Left ventricle myocardium inferior (tissue), 1 donor: ENCODE data around the gene PSD2. TPM values are rescaled to one million over a fixed set of nuclear protein-coding genes. Genes with fewer than 3 reads are reported as not detected.

Source experiments
- DNase-seq: peaks from one replicate; pipeline ENCODE4 v3.0.0-alpha.2; 2020
- H3K27ac ChIP-seq: fragments of 200-600 bp; replicated peaks from 2 replicates; pipeline ENCODE4 v1.8.0; 2021
- H3K27me3 ChIP-seq: fragments of 200-600 bp; 2 replicates; pipeline ENCODE4 v1.8.0; 2021; ENCODE audit warnings: low read depth
- H3K36me3 ChIP-seq: fragments of 200-600 bp; 2 replicates; pipeline ENCODE4 v1.8.0; 2021
- H3K4me1 ChIP-seq: fragments of 200-600 bp; 2 replicates; pipeline ENCODE4 v1.8.0; 2021
- H3K4me3 ChIP-seq: fragments of 200-600 bp; 2 replicates; pipeline ENCODE4 v1.8.0; 2021; ENCODE audit warnings: mild to moderate bottlenecking, moderate library complexity
- H3K9me3 ChIP-seq: fragments of 200-600 bp; replicated peaks from 2 replicates; pipeline ENCODE4 v1.8.0; 2021
- CTCF ChIP-seq: fragments of 200-600 bp; IDR thresholded peaks from 2 replicates; pipeline ENCODE4 v1.8.0; 2021; ENCODE audit warnings: antibody characterized with exemption, mild to moderate bottlenecking, borderline replicate concordance
- intact Hi-C: fragments of 100-400 bp; cut with micrococcal nuclease; formaldehyde crosslinking; loops from one replicate; pipeline ENCODE4 v1.11.0; 2022
- total RNA-seq: library from RNA; stranded (reverse); fragmentation: NEBNext Ultra II Directional; extraction: Animal tissue kit (Norgen Biotek cat#: 25700); gene quantifications from one replicate; pipeline ENCODE4 v1.2.1, GENCODE V29; 2021
- donor health status: DM: no; HTN: yes; CAD: no; lungs with severe emphysema.

PSD2 gene
- total RNA-seq, 1 donor from 2014 or later, result not detected

GRCh38 chr5:139835656-139836055, 40.0 kb downstream of the PSD2 start:
- H3K36me3 ChIP-seq, result no peaks in the 10 kb centered on the region
- DNase-seq, result no peak
- no peaks in the 10 kb centered on the region for H3K9me3 ChIP-seq
- no peak overlapping the region for H3K27ac ChIP-seq
- no peak overlapping the region for H3K4me3 ChIP-seq
- peaks cover 46% of the 10 kb centered on the region for H3K27me3 ChIP-seq
- TF ChIP-seq CTCF, result no peak
- intact Hi-C loops, result no loop called here
- H3K4me1 ChIP-seq, result no peaks in the 10 kb centered on the region

GRCh38 chr5:139836469-139837208, 41.0 kb downstream of the PSD2 start:
- Histone ChIP-seq H3K4me1 (no peaks in the 10 kb centered on the region), H3K27me3 (peaks cover 46% of the 10 kb centered on the region), H3K36me3 (no peaks in the 10 kb centered on the region), H3K27ac (no peak overlapping the region), H3K9me3 (no peaks in the 10 kb centered on the region), H3K4me3 (no peak overlapping the region)
- no peak for DNase-seq
- no peak for TF ChIP-seq CTCF
- intact Hi-C loops, result no loop called here

GRCh38 chr5:139837711-139838380, 42.2 kb downstream of the PSD2 start:
- no peak for DNase-seq
- H3K27me3 ChIP-seq, result peaks cover 54% of the 10 kb centered on the region
- no peak overlapping the region for H3K27ac ChIP-seq
- H3K4me1 ChIP-seq, result no peaks in the 10 kb centered on the region
- intact Hi-C loops, result no loop called here
- no peak for TF ChIP-seq CTCF
- no peaks in the 10 kb centered on the region for H3K36me3 ChIP-seq
- no peak overlapping the region for H3K4me3 ChIP-seq
- H3K9me3 ChIP-seq, result no peaks in the 10 kb centered on the region

GRCh38 chr5:139838381-139839197, 43.0 kb downstream of the PSD2 start:
- peaks cover 51% of the 10 kb centered on the region for H3K27me3 ChIP-seq
- intact Hi-C loops, result no loop called here
- no peaks in the 10 kb centered on the region for H3K9me3 ChIP-seq
- no peaks in the 10 kb centered on the region for H3K4me1 ChIP-seq
- TF ChIP-seq CTCF, result no peak
- no peaks in the 10 kb centered on the region for H3K36me3 ChIP-seq
- no peak for DNase-seq
- no peak overlapping the region for H3K4me3 ChIP-seq
- H3K27ac ChIP-seq, result no peak overlapping the region

- intact Hi-C loops, result no loop called here
- TF ChIP-seq CTCF, result no peak
- no peaks in the 10 kb centered on the region for H3K9me3 ChIP-seq
- peaks cover 5% of the 10 kb centered on the region for H3K4me1 ChIP-seq
- H3K27ac ChIP-seq, result no peak overlapping the region
- H3K27me3 ChIP-seq, result peaks cover 49% of the 10 kb centered on the region
- no peak overlapping the region for H3K4me3 ChIP-seq
- no peaks in the 10 kb centered on the region for H3K36me3 ChIP-seq
- DNase-seq, result no peak
These were observed 43.7 kb downstream of the PSD2 start for GRCh38 chr5:139839232-139839815.
